Adrenal gland (tissue), 5 donors: Measurements from ENCODE around the gene BMPR1B.

ENCODE experiments used
- CTCF ChIP-seq, 6 experiments: fragments of 450-650 bp in 4 of 6; fragments of 200-600 bp in 2 of 6; sonication (generic) in 1 of 6; IDR thresholded peaks; 1 replicate in 5 of 6; 2 replicates in 1 of 6; pipeline versions ENCODE4 v1.5.1 to v1.8.0; 2016 to 2021; ENCODE audit warnings: antibody characterized with exemption in 6 of 6, mild to moderate bottlenecking in 2 of 6, moderate library complexity in 1 of 6
- POLR2A ChIP-seq, 2 donors: fragments of 450-650 bp; IDR thresholded peaks; one replicate each; pipeline ENCODE4 v1.6.1; 2017; ENCODE audit warnings: antibody characterized with exemption in 2 of 2, mild to moderate bottlenecking in 2 of 2, moderate library complexity in 1 of 2
- donor health status: DM: no; HTN: no; CAD: no.

DNA sequence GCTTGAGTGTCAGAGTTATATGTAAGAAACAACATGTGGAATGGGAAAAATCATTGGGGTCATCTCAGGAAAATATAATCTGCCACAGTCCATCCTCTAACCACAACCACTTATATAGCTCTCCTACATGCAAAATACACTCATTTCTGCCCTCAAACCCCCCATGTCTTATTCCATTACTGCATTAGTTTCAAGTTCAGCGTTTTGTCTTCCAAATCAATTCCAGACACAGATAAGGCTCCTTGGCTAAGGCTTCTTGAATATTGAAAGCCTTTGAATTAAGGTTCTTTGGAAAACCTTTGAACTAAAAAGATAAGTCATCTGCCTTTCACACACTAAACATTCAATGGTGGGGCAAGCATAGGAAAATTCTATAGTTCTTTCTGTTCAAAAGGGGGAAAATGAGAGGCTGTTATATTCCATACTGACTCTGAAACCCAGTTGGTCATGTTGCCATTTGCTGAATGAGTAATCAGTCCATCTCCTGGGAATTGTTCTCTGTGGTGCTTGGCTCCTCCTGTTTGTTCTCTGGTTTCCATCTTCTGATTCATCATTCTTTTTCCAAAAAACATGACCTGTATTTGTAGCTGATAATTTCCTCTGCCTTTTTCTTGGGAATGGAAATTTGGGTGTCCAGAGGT is 218.7 kb downstream of the BMPR1B start:
- TF ChIP-seq CTCF (IDR thresholded peaks at IDR 0.05) = no peak
- TF ChIP-seq POLR2A (IDR thresholded peaks at IDR 0.05) = no peak
